ENCODE results near the gene EHBP1L1.

Gene EHBP1L1

DNA sequence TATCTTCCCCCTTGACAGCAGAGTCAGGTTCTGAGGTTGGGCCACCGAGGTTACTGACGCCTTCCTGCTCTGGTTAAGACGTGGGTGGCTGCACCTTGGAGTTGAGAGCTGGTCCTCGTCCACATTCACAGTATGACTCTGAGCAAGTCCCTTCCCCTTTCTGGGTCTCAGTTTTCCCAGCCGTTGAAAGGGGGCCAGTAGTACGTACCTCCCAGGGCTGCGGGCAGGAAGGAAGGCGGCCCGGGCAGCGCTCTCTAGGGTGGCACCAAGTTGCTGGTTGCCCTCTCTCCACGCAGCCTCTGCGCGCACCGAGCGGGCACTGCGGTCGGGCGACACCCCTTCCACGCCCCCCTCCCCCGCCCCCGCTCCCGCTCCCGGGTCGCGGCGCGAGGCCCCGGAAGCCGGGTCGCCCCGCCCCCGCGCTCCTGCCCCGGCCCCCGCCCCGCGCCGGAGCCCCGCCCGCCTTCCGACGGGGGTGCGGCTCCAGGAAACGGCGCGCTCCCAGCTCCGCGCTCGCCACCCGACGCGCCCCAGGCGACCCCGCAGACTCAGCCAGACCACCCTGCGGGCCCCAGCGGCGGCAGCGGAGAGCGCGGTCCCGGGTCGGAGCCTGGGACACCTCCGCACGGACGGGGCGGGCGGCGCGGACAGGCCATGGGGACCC is at the start of gene EHBP1L1:
Gene EHBP1L1 (plus strand): TSS at position 486 of the 664 bp plus-strand sequence. CDS start 250 bp downstream, outside the sequence.
- DNase-seq (ENCODE audit: low spot score) (peak; percentile 55), FAIRE-seq (no peak)

DNA sequence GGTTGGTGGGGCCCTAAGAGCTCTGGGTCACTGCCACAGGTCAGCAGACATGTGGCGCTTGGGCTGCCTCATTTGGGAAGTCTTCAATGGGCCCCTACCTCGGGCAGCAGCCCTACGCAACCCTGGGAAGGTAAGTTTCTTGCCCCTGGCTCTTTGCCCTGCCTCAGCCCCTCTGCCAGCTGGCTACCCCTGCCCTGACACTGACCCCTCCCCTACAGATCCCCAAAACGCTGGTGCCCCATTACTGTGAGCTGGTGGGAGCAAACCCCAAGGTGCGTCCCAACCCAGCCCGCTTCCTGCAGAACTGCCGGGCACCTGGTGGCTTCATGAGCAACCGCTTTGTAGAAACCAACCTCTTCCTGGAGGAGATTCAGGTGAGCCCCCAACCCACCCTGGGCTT is 49.1 kb upstream of the EHBP1L1 start:
- DNase-seq (ENCODE audit: low spot score) (no peak), FAIRE-seq (no peak)

DNA sequence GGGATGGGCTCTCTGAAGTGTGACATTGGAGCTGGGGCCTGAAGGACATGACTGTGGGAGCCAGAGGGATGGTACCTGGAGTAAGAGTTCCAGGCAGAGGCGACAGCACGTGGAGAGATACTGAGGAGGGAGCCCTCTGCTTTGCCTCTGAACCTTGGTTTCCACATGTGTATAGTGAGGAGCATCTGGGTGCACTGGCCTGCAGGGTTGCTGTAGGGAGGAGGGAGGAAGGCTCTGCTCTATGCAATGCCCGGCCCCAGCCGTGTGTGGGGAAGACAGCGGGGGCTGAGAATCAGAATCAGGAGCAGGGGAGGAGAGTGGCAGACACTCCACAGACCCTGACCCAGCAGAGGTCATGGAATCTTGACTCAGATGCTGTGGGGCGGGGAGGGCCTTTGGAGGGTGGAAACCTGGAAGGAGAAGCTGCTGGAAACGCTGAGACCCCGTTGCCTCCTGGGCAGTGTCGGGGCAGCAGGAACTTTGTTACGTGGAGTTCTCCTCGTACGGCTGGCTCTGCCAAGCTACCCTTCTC is 47.0 kb upstream of the EHBP1L1 start:
- FAIRE-seq, result no peak
- no peak for DNase-seq (ENCODE audit: low spot score)

DNA sequence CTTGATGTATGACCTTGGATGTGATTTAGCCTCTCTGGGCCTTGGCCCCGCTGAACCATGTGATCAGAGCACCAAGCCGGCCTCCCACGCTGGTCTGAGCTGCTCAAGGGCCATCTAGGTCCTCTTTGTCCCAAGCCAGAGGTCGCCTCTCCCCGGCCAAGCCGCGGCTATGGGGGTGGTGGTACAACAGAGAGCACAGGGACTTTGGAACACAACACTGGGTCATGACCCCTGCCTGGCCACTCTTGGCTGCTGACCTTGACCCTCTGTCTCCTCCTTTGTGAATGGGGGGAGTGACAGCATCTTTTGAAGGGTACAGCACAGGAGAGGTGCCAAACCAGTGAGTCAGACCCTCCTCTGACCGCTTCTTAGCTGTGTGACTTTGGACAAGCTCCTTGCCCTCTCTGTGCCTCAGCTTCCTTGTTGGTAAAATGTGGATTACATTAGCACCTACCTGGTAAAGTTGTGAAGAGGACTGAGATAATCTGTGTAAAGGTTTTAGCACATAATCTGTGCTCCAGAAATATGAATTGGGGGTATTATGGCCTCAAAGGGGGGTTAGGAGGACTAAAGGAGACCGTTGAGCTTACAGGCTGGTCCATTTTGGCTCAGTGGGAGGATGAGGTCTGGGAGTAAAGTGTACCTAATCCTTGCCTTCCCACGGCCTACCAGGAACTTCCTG is 46.2 kb upstream of the EHBP1L1 start:
- no peak for FAIRE-seq

DNA sequence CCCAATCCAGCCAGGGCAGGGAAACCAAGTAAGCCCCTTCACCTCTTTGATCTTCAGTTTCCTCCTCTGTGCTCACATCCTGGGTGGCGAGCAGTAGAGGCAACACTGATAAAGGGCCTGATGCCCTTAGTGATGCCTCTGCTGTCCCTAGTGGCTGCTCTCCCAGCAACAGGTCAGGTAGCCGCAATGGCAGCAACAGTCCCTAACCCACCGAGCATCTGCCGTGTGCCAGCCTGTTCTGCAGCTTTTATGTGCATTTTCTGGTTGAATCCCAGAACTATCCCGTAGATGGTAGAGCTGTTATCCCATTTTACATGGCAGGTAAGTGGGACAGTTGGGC is 45.7 kb upstream of the EHBP1L1 start:
- FAIRE-seq, result no peak
- DNase-seq (ENCODE audit: low spot score), result no peak

More for the DNA sequence above, 46.2 kb upstream of the EHBP1L1 start:
- DNase-seq (ENCODE audit: low spot score), result no peak

DNA sequence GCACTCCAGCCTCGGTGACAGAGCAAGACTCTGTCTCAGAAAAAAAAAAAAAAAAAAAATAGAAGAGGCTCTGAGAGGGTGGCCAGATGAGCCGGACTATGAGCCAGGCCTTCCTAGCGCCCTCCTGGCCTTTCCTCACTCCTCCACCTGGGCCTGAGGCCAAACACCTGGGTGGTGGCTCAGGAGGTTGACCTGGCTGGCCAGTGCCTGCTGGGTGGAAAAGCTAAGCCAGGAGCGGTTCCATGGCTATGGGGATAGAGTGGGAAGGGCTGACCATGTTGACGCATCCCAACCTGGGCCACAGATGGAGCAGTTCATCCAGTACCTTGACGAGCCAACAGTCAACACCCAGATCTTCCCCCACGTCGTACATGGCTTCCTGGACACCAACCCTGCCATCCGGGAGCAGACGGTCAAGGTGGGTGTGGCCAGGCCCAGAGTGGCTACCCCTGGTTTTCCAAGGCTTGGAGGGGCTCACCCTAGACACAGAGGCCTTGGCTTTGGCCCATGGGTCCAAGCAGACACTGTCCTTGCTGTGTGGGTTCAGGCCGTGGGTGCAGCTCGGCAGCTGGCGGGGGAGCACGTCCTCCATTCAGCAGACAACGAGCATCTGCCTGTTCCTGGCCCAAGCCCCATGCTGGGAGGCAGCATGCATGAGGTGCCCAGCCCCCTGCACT is 43.3 kb upstream of the EHBP1L1 start:
- FAIRE-seq (no peak), DNase-seq (ENCODE audit: low spot score) (no peak)

DNA sequence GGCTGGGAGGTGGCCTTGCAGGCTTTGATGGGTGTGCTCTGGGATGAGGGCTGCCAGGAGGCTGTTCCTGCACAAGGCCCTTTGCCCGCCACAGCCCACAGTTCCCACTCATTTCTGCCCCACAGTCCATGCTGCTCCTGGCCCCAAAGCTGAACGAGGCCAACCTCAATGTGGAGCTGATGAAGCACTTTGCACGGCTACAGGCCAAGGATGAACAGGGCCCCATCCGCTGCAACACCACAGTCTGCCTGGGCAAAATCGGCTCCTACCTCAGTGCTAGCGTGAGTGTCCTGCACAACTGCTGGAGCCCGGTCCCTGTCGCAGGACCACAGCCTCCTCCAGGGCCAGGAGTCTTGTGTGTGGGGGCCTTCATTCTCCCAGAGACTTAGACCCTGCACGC is 40.8 kb upstream of the EHBP1L1 start:
- FAIRE-seq (no peak), DNase-seq (ENCODE audit: low spot score) (no peak)

DNA sequence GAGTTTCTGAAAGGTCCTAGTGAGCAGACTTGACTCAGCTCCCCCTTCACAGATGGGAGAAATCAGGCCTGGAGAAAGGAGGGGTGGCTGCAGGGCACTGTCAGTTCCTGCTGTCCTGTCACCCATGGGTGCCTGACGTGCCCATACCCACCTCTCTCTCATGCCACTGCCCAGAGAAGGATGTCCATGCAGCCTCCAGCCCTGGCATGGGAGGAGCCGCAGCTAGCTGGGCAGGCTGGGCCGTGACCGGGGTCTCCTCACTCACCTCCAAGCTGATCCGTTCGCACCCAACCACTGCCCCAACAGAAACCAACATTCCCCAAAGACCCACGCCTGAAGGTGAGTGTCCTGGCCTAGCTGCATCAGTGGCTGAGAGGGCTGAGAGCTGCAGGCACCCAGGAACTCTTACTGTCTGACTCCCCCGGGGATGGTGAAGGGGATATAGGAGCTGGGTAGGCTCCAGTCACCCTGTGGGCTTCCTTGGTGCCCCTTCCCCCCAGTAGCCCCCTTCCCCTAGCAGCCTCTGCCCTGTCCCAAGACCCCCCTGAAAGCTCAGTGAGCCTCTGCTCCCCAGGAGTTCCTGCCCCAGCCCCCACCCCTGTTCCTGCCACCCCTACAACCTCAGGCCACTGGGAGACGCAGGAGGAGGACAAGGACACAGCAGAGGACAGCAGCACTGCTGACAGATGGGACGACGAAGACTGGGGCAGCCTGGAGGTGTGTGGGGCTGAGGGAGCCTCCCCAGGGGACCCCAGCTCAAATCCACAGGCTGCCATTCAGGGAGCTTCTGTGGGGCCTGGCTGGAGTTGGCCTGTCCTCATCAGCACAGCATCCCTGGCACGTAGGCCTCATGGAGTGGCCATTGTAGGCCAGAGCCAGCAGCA is 39.2 kb upstream of the EHBP1L1 start:
- no peak for FAIRE-seq
- no peak for DNase-seq (ENCODE audit: low spot score)

DNA sequence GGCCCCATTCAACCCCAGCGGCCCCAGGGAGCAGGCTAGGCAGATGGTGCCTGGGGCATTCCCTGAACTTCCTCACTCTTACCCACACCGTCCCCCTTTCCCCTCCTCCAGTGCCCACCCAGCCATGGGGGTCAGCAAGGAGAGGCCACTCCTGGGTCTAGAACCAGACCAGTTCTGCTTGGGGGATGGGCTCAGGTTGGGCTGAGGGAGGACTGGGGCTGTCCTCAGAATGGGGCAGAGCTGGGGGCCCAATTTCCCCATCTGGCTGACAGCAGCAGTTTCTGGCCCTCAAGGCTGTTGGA is 38.6 kb upstream of the EHBP1L1 start:
- no peak for FAIRE-seq
- no peak for DNase-seq (ENCODE audit: low spot score)

DNA sequence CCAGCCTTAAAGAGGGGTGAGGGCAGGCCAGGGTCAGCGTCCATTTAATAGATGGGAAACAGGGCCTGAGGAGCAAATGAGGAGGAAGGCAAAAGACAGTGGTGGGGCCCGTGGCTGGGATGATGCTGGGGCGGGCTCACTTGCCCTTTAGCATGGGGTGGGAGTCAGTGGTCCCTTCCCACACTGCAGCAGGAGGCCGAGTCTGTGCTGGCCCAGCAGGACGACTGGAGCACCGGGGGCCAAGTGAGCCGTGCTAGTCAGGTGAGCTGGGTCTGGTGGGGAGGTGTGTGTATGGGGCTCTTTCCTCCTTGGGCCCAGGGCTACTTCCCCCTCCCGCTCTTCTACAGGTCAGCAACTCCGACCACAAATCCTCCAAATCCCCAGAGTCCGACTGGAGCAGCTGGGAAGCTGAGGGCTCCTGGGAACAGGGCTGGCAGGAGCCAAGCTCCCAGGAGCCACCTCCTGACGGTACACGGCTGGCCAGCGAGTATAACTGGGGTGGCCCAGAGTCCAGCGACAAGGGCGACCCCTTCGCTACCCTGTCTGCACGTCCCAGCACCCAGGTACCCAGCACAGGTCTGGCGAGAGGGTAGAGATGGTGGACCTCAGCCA is 38.1 kb upstream of the EHBP1L1 start:
- FAIRE-seq, result no peak
- no peak for DNase-seq (ENCODE audit: low spot score)

DNA sequence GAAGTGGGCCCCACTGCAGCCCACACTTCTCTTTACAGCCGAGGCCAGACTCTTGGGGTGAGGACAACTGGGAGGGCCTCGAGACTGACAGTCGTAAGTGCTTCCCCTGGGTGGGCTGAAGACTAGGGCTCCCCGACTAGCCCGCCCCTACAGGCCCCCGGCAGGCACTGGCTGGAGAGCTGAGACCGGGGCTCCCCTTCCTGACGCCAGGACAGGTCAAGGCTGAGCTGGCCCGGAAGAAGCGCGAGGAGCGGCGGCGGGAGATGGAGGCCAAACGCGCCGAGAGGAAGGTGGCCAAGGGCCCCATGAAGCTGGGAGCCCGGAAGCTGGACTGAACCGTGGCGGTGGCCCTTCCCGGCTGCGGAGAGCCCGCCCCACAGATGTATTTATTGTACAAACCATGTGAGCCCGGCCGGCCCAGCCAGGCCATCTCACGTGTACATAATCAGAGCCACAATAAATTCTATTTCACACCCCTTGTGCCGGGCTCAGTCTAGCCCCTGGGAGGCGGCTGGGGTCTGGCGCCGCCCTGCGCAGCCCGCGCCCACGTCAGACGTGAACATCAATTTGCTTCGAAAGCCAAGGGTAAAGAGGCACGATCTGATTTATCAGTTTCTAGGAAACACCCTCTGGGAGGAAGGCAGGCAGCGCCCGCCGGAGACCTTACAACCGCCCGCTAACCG is 37.5 kb upstream of the EHBP1L1 start:
- FAIRE-seq (no peak), DNase-seq (ENCODE audit: low spot score) (no peak)

DNA sequence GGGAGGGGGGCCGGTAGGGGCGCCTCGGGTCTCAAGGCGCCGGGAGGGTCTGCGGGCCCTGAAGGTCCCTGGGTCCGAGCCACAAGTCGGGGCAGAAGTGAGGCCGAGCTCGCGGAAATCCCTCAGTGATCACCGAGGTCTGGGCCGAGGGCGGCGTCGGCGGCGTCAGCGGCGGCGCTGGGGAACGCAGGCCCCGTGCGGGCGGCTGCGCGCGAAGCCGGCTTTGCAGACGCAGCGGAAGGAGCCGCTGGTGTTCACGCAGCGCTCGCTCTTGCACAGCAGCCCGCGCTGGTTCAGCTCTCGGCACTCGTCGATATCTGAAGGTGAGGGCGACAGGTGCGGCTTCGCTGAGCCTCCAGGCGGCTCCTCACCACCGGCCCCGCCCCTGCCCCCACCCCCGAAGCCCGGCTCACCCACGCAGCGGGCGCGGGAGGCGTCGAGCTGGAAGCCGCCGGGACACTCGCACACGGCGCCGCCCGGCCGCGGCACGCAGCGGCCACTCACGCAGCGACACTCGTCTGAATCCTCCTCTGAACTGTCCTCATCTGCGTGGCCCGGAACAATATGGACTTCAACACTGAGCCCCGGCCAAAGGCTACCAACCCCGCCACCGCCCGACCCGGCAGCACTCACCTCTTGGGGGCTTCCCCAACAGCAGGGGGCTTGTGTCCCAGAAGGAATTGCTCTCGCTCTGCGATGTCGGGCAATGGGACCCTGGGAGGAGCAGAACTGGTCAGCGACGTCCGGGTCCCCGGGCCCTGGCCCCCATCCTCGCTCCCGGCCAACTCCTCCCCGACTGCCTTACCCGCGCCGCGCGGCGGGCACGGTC is 36.7 kb upstream of the EHBP1L1 start:
- DNase-seq (ENCODE audit: low spot score) (no peak), FAIRE-seq (no peak)

DNA sequence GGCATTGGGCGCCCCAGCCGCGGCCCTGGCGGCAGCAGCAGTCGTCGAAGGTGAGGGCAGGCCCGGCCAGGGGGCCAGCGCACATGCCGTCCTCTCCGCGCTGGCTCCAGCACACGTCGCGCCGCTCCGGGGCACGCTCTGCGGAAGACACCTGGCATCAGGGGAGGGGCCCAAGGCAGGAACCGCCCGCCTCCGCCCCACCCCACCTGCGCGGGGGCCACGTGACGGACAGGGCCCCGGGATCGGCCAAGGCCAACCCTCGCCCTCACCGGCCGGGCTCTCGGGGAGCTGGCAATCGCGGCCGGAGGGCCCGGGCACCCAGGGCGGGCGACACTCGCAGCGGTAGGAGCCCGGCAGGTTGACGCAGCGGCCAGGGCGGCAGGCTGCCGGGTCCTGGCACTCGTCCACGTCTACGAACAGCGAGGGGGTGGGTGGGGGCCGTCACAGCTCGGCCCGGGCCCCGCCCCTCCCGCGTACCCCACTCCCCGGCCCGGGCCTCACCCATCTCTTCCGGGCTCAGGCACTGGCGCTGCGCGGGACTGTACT is 36.0 kb upstream of the EHBP1L1 start:
- FAIRE-seq (no peak), DNase-seq (ENCODE audit: low spot score) (no peak)

DNA sequence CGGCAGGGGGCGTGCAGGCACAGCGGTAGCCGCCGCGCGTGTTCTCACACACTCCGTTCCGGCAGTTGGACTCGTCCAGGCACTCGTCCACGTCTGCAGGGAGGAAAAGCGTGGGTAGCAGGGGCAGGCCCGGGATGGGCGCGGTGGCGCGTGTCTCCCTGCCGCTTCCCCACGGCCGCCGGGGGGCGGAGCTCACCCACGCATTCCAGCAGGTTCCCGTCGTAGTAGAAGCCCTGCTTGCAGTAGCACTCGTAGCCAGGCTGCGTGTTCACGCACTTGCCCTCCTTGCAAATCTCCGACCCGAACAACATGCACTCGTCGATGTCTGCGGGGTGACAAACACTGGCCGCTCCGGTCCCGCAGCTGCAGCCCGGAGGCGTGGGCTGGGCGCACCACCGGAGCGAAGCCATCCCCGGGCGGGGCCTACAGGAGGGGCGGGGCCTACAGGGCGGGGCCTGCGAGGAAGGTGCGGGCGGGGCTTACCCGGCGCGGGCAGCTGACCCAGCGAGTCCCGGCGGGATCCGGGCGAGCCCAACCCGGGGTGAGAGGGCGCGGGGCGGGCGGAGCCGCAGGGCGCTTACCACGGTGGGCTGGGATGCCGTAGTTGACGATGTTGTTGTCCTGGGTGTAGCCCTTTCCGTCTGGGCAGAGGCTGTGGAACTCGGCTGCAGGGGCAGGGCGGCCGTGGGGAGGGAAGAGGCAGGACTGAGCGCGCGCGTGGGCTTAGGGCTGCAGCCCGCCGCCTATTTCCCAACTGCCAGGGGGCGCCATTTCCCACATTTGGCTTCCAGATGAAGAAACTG is 35.4 kb upstream of the EHBP1L1 start:
- DNase-seq (ENCODE audit: low spot score), result peak; percentile 74
- no peak for FAIRE-seq

DNA sequence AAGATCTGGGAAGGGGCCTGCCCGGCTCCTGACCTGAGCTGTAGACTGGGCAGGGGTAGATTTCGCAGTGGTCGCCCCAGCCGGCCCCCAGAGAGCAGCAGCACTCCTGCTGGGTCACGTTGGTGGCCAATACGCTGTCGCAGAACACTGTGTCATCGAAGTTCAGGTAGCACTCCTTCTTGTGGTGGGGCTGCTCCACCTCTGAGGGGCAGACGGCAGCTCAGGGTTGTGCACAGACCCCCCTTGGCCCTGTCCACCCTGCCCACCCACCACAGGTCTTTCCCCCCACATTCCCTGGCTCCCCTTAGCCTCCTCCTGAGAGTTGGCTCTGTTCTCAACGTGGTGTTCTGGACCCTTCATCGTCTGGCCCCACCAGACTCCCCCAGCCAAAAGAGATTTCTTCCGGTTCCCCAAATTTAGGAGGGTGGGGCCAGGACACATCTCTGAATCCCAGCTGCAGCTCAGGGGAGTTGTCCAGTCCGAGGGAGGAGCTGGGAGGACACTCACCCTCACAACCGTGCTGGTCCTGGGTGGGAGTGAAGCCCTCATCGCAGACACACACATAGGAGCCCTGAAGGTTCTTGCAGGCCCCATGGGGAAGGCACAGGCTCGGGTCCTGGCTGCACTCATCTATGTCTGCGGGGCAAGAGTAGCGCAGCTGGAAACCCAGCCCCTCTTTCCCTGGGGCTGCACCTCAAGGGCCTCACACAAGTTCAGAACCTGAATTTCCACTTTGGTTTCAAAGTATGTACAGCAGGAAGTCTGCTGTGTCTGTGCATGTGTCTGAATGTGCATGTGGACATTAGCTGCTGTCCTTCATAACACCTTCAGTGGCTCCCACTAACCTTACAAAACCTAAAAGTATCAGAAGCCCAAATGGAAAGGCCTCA is 34.5 kb upstream of the EHBP1L1 start:
- no peak for DNase-seq (ENCODE audit: low spot score)
- FAIRE-seq, result no peak

DNA sequence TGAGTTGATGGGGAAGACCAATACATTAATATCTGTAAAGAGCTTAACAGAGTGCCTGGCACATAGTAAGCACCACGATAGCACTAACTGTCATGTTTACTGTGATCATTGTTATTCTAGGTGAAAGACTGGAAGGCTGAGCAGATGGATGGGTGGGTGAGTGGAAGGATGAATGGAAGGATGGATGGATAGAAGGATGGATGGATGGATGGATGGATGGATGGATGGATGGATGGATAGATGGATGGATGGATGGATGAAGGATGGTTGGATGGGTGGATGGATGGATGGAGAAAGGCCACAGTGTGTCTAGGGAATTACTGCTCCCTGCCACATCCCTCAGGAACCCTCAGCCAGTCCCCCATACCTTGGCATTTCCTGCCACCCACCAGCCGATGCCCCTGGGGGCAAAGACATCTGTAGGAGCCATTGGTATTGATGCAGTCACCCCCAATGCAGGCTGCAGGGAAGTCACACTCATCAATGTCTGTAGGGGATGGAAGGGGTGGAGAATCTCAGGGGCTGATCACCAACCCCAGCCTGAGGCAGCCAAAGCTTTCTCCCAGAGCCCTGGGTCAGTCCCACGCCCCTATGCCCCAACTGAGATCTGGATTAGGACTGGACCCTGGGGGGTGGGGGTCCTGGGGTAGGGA is 33.0 kb upstream of the EHBP1L1 start:
- FAIRE-seq (no peak), DNase-seq (ENCODE audit: low spot score) (no peak)

DNA sequence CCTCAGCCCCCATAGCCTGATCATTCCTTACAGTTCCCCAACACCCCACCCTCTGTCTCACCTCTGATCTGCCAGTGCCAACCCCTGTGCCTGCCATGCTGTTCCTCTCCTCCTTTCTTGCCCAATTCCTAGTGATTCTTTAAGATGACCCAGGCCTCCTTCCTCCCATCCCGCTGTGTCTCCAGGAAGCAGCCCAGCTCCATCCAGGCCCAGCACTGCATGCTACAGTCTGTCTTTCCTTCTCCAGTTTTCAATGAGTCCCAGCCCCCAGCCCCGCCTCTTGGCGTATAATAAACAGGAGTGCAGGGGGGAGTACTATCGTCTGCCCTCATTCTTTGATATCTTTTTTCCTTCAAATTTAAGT is 30.0 kb upstream of the EHBP1L1 start:
- DNase-seq (ENCODE audit: low spot score) (no peak), FAIRE-seq (no peak)

Data from RCC 7860 (cell line).